Measurements from ENCODE around the gene CA4.
"Not testable (repeated sequence)": the region's sequence is repeated elsewhere in the genome, so short reads cannot be mapped to it uniquely, and the experiment has no call there.

- TF ChIP-seq, protein P1, sequence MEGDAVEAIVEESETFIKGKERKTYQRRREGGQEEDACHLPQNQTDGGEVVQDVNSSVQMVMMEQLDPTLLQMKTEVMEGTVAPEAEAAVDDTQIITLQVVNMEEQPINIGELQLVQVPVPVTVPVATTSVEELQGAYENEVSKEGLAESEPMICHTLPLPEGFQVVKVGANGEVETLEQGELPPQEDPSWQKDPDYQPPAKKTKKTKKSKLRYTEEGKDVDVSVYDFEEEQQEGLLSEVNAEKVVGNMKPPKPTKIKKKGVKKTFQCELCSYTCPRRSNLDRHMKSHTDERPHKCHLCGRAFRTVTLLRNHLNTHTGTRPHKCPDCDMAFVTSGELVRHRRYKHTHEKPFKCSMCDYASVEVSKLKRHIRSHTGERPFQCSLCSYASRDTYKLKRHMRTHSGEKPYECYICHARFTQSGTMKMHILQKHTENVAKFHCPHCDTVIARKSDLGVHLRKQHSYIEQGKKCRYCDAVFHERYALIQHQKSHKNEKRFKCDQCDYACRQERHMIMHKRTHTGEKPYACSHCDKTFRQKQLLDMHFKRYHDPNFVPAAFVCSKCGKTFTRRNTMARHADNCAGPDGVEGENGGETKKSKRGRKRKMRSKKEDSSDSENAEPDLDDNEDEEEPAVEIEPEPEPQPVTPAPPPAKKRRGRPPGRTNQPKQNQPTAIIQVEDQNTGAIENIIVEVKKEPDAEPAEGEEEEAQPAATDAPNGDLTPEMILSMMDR (conservative IDR thresholded peaks at IDR 0.05; ENCODE audit: low read length) = not testable (repeated sequence)
- TF ChIP-seq EZH2phosphoT487 (IDR thresholded peaks at IDR 0.05; ENCODE audit: borderline replicate concordance, low read depth, low read length) = not testable (repeated sequence)
Measured at GRCh38 chr17:60111661-60112060, 38.1 kb upstream of the CA4 start.

Data from OCI-LY7 (cell line).